ENCODE data around the gene CLIC4. TPM values are rescaled to one million over a fixed set of nuclear protein-coding genes. Genes with fewer than 3 reads are reported as not detected.

The CLIC4 gene
- total and polyA plus RNA-seq, 9 of the 15 experiments (the other 6 are each of a cell fraction or from before 2014, with no cell fraction given) = 16.0 to 67.5 (median 38.4) TPM

DNA sequence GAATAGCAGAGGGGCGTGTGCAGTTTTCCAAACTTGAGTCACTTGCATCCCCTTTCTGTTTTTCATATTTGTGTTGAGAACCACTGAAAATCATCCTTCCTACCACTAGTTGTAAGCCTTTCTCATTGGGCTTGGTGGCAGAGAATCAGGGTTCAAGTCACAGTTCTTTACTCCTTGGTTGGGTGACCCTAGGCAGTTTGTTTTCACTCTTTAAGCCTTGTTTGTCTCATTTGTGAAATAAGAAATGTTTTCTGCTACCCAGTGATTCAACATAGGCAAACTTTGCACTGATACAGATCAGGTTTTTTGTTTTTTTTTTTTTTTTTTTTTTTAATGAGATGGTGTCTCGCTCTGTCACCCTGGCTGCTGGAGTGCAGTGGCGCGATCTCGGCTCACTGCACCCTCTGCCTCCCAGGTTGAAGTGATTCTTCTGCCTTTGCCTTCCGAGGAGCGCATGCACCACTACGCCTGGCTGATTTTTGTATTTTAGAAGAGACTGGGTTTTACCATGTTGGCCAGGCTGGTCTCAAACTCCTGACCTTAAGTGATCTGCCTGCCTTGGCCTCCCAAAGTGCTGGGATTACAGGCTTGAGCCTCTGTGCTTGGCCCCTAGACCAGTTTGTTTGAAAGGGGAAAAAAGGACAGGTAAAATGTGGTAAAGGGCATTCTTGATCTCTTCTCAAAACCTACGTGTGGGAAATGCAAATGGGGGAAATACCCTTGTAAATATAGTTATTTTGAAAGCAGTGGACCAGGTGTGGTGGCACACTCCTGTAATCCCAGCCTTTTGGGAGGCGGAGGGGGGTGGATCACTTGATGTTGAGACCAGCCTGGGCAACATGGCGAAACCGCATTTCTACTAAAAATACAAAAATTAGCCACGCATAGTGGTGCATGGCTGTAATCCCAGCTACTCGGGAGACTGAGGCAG, 3.2 kb downstream of the CLIC4 start:
- DNase-seq (ENCODE audit: extremely low read depth in 1 of 4, low spot score in 3 of 4) (no peak), ATAC-seq (no peak), FAIRE-seq (no peak)
- peaks cover 3% of the 10 kb centered on the region; the same call in 2 of the 3 replicates for H3K36me3 ChIP-seq (ENCODE audit: control insufficient read depth, insufficient read depth, low read length)
- H4K20me1 ChIP-seq (replicated peaks; ENCODE audit: control insufficient read depth, insufficient read depth, low read length) = peaks cover 9% of the 10 kb centered on the region; the same call in 1 of the 2 replicates
- H3K27ac ChIP-seq (ENCODE audit: extremely low read depth, low read depth, low read length) = no peak overlapping the region
- in situ Hi-C loops (cut with MboI) = no loop called here
- peaks cover 22 to 29% of the 10 kb centered on the region in 2 experiments for H3K4me1 ChIP-seq (replicated peaks in 1 of 2; ENCODE audit: control insufficient read depth in 2 of 2, insufficient read depth in 2 of 2, low read length in 2 of 2)
- H3K4me3 ChIP-seq = no peak overlapping the region
- ChIA-PET CTCF (ENCODE audit: low intra/inter-chr PET ratio) (no interaction called here), POLR2A (interaction anchor here (0.5 to 3.7 kb wide), 10 partner anchors 8 to 79 kb away, joined by 3 to 28 read pairs (median 6); no protein-coding TSS in a partner anchor)
- no peaks in the 10 kb centered on the region for H3K27me3 ChIP-seq (ENCODE audit: control insufficient read depth in 2 of 2, insufficient read depth in 2 of 2, low read length in 2 of 2)
- BruUV-seq (replicated peaks) = no TSS peak
- H3K9ac ChIP-seq (ENCODE audit: insufficient read depth in 1 of 2, low read depth in 2 of 2, low read length in 2 of 2) = no peak overlapping the region
- H3K4me2 ChIP-seq (ENCODE audit: insufficient read depth, low read length) = peak overlapping the region; percentile 39
- no peak overlapping the region for H2AFZ ChIP-seq (ENCODE audit: low read depth, low read length)
- WGBS (ENCODE audit: insufficient coverage, low coverage, missing lambda C conversion rate) = 82% methylated on average over 14 of the region's 14 CpGs
- intact Hi-C loops (cut with micrococcal nuclease) = loop anchor here (5.0 kb wide), 3 partner anchors 56 to 106 kb away; partner anchors contain the start of gene SRRM1
- no peaks in the 10 kb centered on the region for H3K9me3 ChIP-seq (replicated peaks; ENCODE audit: control insufficient read depth, insufficient read depth, low read depth, low read length)
- H3K9me1 ChIP-seq (ENCODE audit: control insufficient read depth, insufficient read depth, low read length) = no peaks in the 10 kb centered on the region
- H3K79me2 ChIP-seq (ENCODE audit: control insufficient read depth, insufficient read depth, low read length) = peaks cover 77% of the 10 kb centered on the region
- TF ChIP-seq, protein P1, sequence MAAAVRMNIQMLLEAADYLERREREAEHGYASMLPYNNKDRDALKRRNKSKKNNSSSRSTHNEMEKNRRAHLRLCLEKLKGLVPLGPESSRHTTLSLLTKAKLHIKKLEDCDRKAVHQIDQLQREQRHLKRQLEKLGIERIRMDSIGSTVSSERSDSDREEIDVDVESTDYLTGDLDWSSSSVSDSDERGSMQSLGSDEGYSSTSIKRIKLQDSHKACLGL (CRISPR knock-in tag; IDR thresholded peaks at IDR 0.05; ENCODE audit: borderline replicate concordance, poor library complexity, severe bottlenecking) = no peak
- TF ChIP-seq, protein P2, sequence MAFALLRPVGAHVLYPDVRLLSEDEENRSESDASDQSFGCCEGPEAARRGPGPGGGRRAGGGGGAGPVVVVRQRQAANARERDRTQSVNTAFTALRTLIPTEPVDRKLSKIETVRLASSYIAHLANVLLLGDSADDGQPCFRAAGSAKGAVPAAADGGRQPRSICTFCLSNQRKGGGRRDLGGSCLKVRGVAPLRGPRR (CRISPR knock-in tag; IDR thresholded peaks at IDR 0.05) = no peak
- TF ChIP-seq NCOA1 (IDR thresholded peaks at IDR 0.05; ENCODE audit: low read depth) (no peak), SAP30 (IDR thresholded peaks at IDR 0.05; ENCODE audit: borderline replicate concordance, insufficient read depth, low read depth, low read length, poor library complexity, severe bottlenecking) (no peak), SAFB (IDR thresholded peaks at IDR 0.05; ENCODE audit: borderline replicate concordance, low read depth, low read length) (no peak), MED1 (CRISPR knock-in tag; IDR thresholded peaks at IDR 0.05; ENCODE audit: borderline replicate concordance) (no peak), HNRNPUL1 (IDR thresholded peaks at IDR 0.05; ENCODE audit: low read length) (no peak), BACH1 (tag; IDR thresholded peaks at IDR 0.05) (no peak), ETV6 (IDR thresholded peaks at IDR 0.05; ENCODE audit: borderline replicate concordance in 1 of 2, low read depth in 2 of 2, low read length in 1 of 2) (no peak), ETV6 (CRISPR knock-in tag; IDR thresholded peaks at IDR 0.05; ENCODE audit: borderline replicate concordance) (no peak), POLR3A (IDR thresholded peaks at IDR 0.05; ENCODE audit: borderline replicate concordance, extremely low read depth, insufficient read depth, insufficient read length) (no peak), GABPB1 (CRISPR knock-in tag; IDR thresholded peaks at IDR 0.05) (no peak), ARID1B (IDR thresholded peaks at IDR 0.05) (no peak), ZNF431 (CRISPR knock-in tag; IDR thresholded peaks at IDR 0.05) (0 out of 2 replicates have a peak, but pooled peaks have one; percentile 18), CBX1 (IDR thresholded peaks at IDR 0.05; ENCODE audit: low read depth) (no peak)
- TF ChIP-seq, protein P3, sequence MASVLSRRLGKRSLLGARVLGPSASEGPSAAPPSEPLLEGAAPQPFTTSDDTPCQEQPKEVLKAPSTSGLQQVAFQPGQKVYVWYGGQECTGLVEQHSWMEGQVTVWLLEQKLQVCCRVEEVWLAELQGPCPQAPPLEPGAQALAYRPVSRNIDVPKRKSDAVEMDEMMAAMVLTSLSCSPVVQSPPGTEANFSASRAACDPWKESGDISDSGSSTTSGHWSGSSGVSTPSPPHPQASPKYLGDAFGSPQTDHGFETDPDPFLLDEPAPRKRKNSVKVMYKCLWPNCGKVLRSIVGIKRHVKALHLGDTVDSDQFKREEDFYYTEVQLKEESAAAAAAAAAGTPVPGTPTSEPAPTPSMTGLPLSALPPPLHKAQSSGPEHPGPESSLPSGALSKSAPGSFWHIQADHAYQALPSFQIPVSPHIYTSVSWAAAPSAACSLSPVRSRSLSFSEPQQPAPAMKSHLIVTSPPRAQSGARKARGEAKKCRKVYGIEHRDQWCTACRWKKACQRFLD (CRISPR knock-in tag; IDR thresholded peaks at IDR 0.05) = no peak

All from K562 (cell line).